BJ (cell line): ENCODE data around the gene DGKB. TPM values are rescaled to one million over a fixed set of nuclear protein-coding genes. Genes with fewer than 3 reads are reported as not detected.
A peak's percentile ranks its signal among the peaks of the same experiment; 100 is the strongest.

Experiments used
- CTCF ChIA-PET: fragments of 350-600 bp; formaldehyde crosslinking; extraction: SDS; loops from one replicate; lab custom pipeline; 2021; ENCODE audit warnings: antibody characterized with exemption, inconsistent platforms; lab: Yijun Ruan, JAX
- POLR2A ChIA-PET: fragments of 300-600 bp; sonication (Branson Sonifier 250); formaldehyde crosslinking; extraction: SDS; loops from one replicate; lab custom pipeline; 2021; ENCODE audit warnings: antibody characterized with exemption; lab: Charles Lee
- DNase-seq: peaks from one replicate; pipeline ENCODE4 v3.0.0-alpha.2; 2011; ENCODE audit warnings: low read depth
- H3K27me3 ChIP-seq: 2 replicates; pipeline ENCODE4 v1.6.0; 2011; ENCODE audit warnings: low read length; ENCODE audit not compliant: control insufficient read depth, insufficient read depth
- H3K36me3 ChIP-seq: 2 replicates; pipeline ENCODE4 v1.5.1; 2011; ENCODE audit warnings: low read length; ENCODE audit not compliant: control insufficient read depth, insufficient read depth
- H3K4me3 ChIP-seq: 2 replicates; pipeline ENCODE4 v1.5.1; 2011; ENCODE audit warnings: low read depth, mild to moderate bottlenecking, control low read depth, low read length
- polyA plus RNA-seq: library from polyadenylated mRNA; depleted of rRNA; stranded (reverse); fragments of >200 nt; gene quantifications from 2 replicates; pipeline ENCODE4 v1.2.3, GENCODE V29; 2011
- TF ChIP-seq, protein P1 (sequence below): IDR thresholded peaks from 2 replicates; pipeline ENCODE4 v1.5.1; 2011; ENCODE audit warnings: low read depth, mild to moderate bottlenecking, control low read depth, inconsistent platforms, low read length, moderate library complexity; ENCODE audit not compliant: insufficient read depth

The DGKB gene
- polyA plus RNA-seq, 1 experiment: 0.09 TPM

DNA sequence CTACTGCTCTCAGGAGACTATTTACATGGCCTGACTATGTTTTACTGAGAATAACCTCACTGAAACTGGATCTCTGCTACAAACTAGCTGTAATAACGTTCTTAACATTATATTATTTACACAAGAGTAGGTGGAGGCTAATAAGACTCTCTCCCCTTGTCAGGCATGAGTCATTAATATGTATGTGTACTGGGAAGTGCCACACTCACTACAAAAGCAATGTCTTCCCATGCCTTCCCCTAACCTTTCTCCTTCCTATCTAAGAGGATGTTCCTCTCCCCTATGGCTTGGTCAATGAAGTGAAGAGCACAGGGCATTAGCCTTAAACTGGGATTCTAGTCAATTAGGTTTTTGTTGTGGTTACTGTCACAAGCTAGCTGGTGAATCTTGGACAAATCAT, 147.9 kb downstream of the DGKB start:
- POLR2A ChIA-PET: no interaction called here
- no peak for DNase-seq
- Histone ChIP-seq H3K27me3 (no peaks in the 10 kb centered on the region), H3K4me3 (no peak overlapping the region), H3K36me3 (no peaks in the 10 kb centered on the region)
- CTCF ChIA-PET: no interaction called here
- TF ChIP-seq, protein P1, sequence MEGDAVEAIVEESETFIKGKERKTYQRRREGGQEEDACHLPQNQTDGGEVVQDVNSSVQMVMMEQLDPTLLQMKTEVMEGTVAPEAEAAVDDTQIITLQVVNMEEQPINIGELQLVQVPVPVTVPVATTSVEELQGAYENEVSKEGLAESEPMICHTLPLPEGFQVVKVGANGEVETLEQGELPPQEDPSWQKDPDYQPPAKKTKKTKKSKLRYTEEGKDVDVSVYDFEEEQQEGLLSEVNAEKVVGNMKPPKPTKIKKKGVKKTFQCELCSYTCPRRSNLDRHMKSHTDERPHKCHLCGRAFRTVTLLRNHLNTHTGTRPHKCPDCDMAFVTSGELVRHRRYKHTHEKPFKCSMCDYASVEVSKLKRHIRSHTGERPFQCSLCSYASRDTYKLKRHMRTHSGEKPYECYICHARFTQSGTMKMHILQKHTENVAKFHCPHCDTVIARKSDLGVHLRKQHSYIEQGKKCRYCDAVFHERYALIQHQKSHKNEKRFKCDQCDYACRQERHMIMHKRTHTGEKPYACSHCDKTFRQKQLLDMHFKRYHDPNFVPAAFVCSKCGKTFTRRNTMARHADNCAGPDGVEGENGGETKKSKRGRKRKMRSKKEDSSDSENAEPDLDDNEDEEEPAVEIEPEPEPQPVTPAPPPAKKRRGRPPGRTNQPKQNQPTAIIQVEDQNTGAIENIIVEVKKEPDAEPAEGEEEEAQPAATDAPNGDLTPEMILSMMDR: no peak

DNA sequence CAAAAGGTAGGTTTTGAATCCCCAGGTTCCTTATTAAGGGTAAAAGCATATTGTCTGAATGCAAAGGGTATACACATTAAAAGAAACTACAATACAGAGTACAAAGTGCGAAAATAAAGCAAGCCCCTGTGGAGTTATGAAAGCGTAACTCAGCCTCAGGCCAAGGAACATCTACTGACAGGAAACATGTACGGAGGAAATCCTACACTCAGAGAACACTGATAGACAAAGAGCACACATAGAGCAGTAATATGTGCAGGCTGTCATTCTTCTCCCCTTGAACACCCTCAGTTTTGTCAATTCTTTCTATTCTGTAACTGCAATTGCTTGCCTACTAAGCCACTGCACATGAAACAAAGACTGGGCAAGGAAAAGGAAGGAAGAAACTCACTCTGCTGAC, 150.2 kb downstream of the DGKB start:
- TF ChIP-seq, protein P1: no peak
- no peak for DNase-seq
- Histone ChIP-seq H3K27me3 (no peaks in the 10 kb centered on the region), H3K4me3 (no peak overlapping the region), H3K36me3 (no peaks in the 10 kb centered on the region)
- POLR2A ChIA-PET: no interaction called here
- CTCF ChIA-PET: interaction anchor here (1.1 kb wide), 1 partner anchor 60 kb away, joined by 4 read pairs; no protein-coding TSS in a partner anchor

DNA sequence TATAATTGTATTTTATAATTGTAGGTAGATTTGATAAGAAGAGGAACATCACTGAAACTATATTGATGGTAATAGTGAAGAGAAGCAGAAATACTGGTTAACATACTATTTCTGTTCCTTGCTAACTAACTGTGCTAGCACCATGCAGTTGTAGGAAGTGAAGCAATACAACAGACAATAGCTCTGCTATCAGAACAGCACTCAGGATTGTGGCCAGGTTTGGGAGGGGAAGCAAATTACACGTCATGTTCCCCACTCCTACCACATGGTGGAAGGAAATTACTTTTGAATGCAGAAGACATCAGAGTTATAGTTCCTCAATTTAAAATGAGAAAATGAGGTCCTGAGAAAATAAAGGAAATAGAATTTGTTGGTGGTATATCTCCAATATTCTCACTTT, 151.1 kb downstream of the DGKB start:
- no peak overlapping the region for H3K4me3 ChIP-seq
- H3K36me3 ChIP-seq: no peaks in the 10 kb centered on the region
- ChIA-PET POLR2A (interaction anchor here (0.6 kb wide), 1 partner anchor 83 kb away, joined by 3 read pairs; no protein-coding TSS in a partner anchor), CTCF (interaction anchor here (0.7 kb wide), 1 partner anchor 1943 kb away, joined by 3 read pairs; no protein-coding TSS in a partner anchor)
- TF ChIP-seq, protein P1: no peak
- no peak for DNase-seq
- H3K27me3 ChIP-seq: no peaks in the 10 kb centered on the region

DNA sequence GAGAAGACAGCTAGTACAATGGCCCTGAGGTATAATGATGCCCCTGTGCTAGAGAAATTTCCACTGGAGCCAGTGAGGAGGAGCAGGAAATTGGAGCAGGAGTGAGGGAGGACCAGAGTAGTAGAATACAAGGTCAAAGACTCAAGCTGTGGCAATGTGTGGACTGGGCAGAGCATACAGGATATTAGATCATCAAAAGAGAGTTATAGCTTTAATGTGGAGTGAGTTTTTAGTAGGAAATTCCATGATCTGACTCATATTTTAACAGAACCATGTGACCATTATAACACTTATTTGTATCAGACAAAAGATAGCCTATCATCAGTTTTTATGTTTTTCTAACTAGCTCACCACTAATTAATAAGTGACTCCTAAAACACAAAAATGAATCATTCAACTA, 154.1 kb downstream of the DGKB start:
- Histone ChIP-seq H3K27me3 (no peaks in the 10 kb centered on the region), H3K36me3 (no peaks in the 10 kb centered on the region), H3K4me3 (no peak overlapping the region)
- ChIA-PET CTCF (no interaction called here), POLR2A (interaction anchor here (0.6 kb wide), 1 partner anchor 13 kb away, joined by 4 read pairs; no protein-coding TSS in a partner anchor)
- DNase-seq: peak; percentile 51
- TF ChIP-seq, protein P1: no peak

DNA sequence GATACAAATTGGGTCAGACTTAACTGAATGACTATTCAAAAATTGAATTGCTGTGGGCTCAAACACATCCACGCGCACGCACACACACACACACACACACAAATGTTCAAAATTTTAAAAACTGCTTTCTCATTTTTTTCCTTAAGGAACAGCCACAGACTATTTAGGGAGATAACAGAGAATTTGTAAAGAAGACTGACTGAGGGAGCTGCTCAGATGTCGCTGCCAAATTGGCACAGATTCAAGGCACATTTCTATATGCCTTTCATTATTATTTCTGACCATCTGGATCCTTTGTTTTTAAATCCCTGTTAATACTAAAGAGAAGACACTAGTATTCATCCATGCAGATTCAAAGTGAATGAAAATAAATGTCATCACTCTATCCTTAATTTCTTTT, 154.8 kb downstream of the DGKB start:
- H3K36me3 ChIP-seq: no peaks in the 10 kb centered on the region
- TF ChIP-seq, protein P1: no peak
- CTCF ChIA-PET: no interaction called here
- POLR2A ChIA-PET: interaction anchor here (0.6 kb wide), 1 partner anchor 12 kb away, joined by 4 read pairs; no protein-coding TSS in a partner anchor
- no peak overlapping the region for H3K4me3 ChIP-seq
- H3K27me3 ChIP-seq: no peaks in the 10 kb centered on the region
- DNase-seq: no peak
